HepG2 (cell line): ENCODE results near the gene DCAKD. TPM values are rescaled to one million over a fixed set of nuclear protein-coding genes. Genes with fewer than 3 reads are reported as not detected.
A peak's percentile ranks its signal among the peaks of the same experiment; 100 is the strongest.

Experiments used
- ADNP ChIP-seq: sonication (generic); formaldehyde crosslinking; IDR thresholded peaks from 2 replicates; pipeline ENCODE4 v1.4.0; 2020; ENCODE audit warnings: missing genetic modification reagents
- ATAD3A ChIP-seq: sonication (generic); formaldehyde crosslinking; IDR thresholded peaks from 2 replicates; pipeline ENCODE4 v1.4.0; 2020; ENCODE audit warnings: missing genetic modification reagents
- HOXD1 ChIP-seq: sonication (generic); formaldehyde crosslinking; IDR thresholded peaks from 2 replicates; pipeline ENCODE4 v1.5.0; 2020; ENCODE audit warnings: missing genetic modification reagents
- NR2F2 ChIP-seq: IDR thresholded peaks from 2 replicates; pipeline ENCODE4 v1.6.1; 2012; ENCODE audit warnings: low read depth, inconsistent platforms, borderline replicate concordance
- SALL2 ChIP-seq: sonication (generic); formaldehyde crosslinking; IDR thresholded peaks from 2 replicates; pipeline ENCODE4 v1.8.1; 2023; ENCODE audit warnings: mild to moderate bottlenecking, missing genetic modification reagents, inconsistent platforms
- SNAPC2 ChIP-seq: sonication (generic); formaldehyde crosslinking; IDR thresholded peaks from 2 replicates; pipeline ENCODE4 v1.8.1; 2022; ENCODE audit warnings: mild to moderate bottlenecking, missing genetic modification reagents
- SP1 ChIP-seq, 2 experiments: fragments of 450-650 bp in 1 of 2; sonication (generic) in 1 of 2; formaldehyde crosslinking in 1 of 2; IDR thresholded peaks; 2 replicates each; pipeline versions ENCODE4 v1.4.0 to v1.6.1; 2016 to 2020; ENCODE audit warnings: missing genetic modification reagents in 1 of 2
- SP140L ChIP-seq: sonication (generic); formaldehyde crosslinking; IDR thresholded peaks from 2 replicates; pipeline ENCODE4 v1.4.0; 2020; ENCODE audit warnings: missing genetic modification reagents, borderline replicate concordance
- STAG1 ChIP-seq: sonication (generic); formaldehyde crosslinking; IDR thresholded peaks from 2 replicates; pipeline ENCODE4 v1.4.0; 2020; ENCODE audit warnings: missing genetic modification reagents
- THAP11 ChIP-seq: IDR thresholded peaks from 2 replicates; pipeline ENCODE4 v1.6.1; 2016; ENCODE audit warnings: missing biosample characterization, missing genetic modification reagents
- ZFP82 ChIP-seq: sonication (generic); formaldehyde crosslinking; IDR thresholded peaks from 2 replicates; pipeline ENCODE4 v1.5.1; 2020; ENCODE audit warnings: mild to moderate bottlenecking, missing genetic modification reagents, borderline replicate concordance
- ZNF329 ChIP-seq: sonication (generic); formaldehyde crosslinking; IDR thresholded peaks from 2 replicates; pipeline ENCODE4 v1.9.0; 2021; ENCODE audit warnings: low read depth, mild to moderate bottlenecking, missing genetic modification reagents
- ZNF460 ChIP-seq: sonication (generic); formaldehyde crosslinking; IDR thresholded peaks from 2 replicates; pipeline ENCODE4 v1.5.1; 2020; ENCODE audit warnings: missing genetic modification reagents, mild to moderate bottlenecking, borderline replicate concordance
- ZNF562 ChIP-seq: sonication (generic); formaldehyde crosslinking; IDR thresholded peaks from 2 replicates; pipeline ENCODE4 v1.8.0; 2022; ENCODE audit warnings: missing genetic modification reagents, borderline replicate concordance
- ZNF747 ChIP-seq: sonication (generic); formaldehyde crosslinking; IDR thresholded peaks from 2 replicates; pipeline ENCODE4 v1.8.1; 2023; ENCODE audit warnings: missing genetic modification reagents, mild to moderate bottlenecking, borderline replicate concordance
- polyA plus RNA-seq, 8 experiments: library from polyadenylated mRNA; depleted of rRNA in 3 of 8; stranded (reverse) in 7 of 8; unstranded in 1 of 8; fragments of >200 nt; fragmentation: Illumina TruSeq in 4 of 8; extraction: Trizol in 4 of 8; gene quantifications; 2 replicates each; pipeline versions ENCODE4 v1.2.1 to v1.2.3, GENCODE V29; 2011 to 2016; ENCODE audit warnings: low read depth in 4 of 8, missing spikeins in 1 of 8, mixed read lengths in 1 of 8; ENCODE audit not compliant: insufficient read depth in 1 of 8
- total RNA-seq, 5 experiments: library from RNA; depleted of rRNA; stranded (reverse); fragments of >200 nt; fragmentation: Illumina TruSeq; extraction: Trizol; gene quantifications; 2 replicates each; pipeline ENCODE4 v1.2.3, GENCODE V29; 2016; ENCODE audit warnings: low read depth in 1 of 5
- TF ChIP-seq, protein P1 (sequence below): sonication (generic); formaldehyde crosslinking; IDR thresholded peaks from 2 replicates; pipeline ENCODE4 v1.4.0; 2020; ENCODE audit warnings: missing genetic modification reagents, borderline replicate concordance
- TF ChIP-seq, protein P2 (sequence below): sonication (generic); formaldehyde crosslinking; IDR thresholded peaks from 2 replicates; pipeline ENCODE4 v1.5.1; 2020; ENCODE audit warnings: mild to moderate bottlenecking, missing genetic modification reagents, borderline replicate concordance
- TF ChIP-seq, protein P3 (sequence below): sonication (generic); formaldehyde crosslinking; IDR thresholded peaks from 2 replicates; pipeline ENCODE4 v1.8.1; 2023; ENCODE audit warnings: mild to moderate bottlenecking, missing genetic modification reagents

Gene DCAKD
- total and polyA plus RNA-seq, 2 of the 13 experiments (the other 11 are each of a cell fraction or from before 2014, with no cell fraction given): 25.9 to 29.2 TPM

DNA sequence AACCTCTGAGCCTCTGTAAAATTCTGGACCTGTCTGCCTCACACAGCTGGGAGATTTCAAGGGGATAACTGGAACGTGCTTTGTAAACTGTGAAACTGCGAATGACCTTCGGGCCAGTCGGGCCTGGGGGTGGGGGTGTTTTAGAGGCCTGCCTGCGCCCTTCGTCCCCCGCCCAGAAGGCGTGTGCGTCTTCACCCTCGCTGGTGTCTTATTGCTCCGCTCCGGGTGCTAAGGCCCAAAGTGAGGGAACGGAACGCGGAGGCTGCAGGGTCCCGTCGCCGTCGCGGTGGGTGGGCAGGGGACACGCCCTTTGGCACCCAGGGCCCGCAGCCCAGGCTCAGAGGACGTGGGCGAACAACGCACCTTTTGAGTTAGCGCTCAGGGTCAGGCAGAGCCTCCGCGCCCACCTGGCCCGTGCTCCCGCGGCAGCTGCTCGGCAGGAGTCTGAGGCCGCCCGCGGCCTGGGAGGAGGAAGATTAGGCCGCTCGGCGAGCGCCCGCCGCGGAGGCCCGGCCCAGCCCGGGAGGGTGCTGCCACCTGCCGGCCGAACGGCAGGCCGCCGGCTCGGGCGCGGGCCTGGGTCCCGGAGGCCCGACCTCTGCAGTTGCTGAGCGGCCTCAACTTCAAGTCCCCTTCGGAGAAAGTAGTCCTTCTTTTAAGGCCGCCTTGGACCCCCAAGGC is 29.7 kb downstream of the DCAKD start (continued):
- TF ChIP-seq, protein P1, sequence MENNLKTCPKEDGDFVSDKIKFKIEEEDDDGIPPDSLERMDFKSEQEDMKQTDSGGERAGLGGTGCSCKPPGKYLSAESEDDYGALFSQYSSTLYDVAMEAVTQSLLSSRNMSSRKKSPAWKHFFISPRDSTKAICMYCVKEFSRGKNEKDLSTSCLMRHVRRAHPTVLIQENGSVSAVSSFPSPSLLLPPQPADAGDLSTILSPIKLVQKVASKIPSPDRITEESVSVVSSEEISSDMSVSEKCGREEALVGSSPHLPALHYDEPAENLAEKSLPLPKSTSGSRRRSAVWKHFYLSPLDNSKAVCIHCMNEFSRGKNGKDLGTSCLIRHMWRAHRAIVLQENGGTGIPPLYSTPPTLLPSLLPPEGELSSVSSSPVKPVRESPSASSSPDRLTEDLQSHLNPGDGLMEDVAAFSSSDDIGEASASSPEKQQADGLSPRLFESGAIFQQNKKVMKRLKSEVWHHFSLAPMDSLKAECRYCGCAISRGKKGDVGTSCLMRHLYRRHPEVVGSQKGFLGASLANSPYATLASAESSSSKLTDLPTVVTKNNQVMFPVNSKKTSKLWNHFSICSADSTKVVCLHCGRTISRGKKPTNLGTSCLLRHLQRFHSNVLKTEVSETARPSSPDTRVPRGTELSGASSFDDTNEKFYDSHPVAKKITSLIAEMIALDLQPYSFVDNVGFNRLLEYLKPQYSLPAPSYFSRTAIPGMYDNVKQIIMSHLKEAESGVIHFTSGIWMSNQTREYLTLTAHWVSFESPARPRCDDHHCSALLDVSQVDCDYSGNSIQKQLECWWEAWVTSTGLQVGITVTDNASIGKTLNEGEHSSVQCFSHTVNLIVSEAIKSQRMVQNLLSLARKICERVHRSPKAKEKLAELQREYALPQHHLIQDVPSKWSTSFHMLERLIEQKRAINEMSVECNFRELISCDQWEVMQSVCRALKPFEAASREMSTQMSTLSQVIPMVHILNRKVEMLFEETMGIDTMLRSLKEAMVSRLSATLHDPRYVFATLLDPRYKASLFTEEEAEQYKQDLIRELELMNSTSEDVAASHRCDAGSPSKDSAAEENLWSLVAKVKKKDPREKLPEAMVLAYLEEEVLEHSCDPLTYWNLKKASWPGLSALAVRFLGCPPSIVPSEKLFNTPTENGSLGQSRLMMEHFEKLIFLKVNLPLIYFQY: peak; percentile 88; the same call in 1 of the 2 replicates
- TF ChIP-seq SALL2 (CRISPR knock-in tag) (peak; percentile 11; the same call in 1 of the 2 replicates), ADNP (CRISPR knock-in tag) (no peak), ZNF460 (CRISPR knock-in tag) (no peak), ZFP82 (CRISPR knock-in tag) (no peak), STAG1 (peak; percentile 78), SP1 (IDR thresholded peaks at IDR 0.05) (no peak), SP1 (CRISPR knock-in tag; IDR thresholded peaks at IDR 0.05) (peak; percentile 44; the same call in 1 of the 2 replicates), THAP11 (CRISPR knock-in tag) (peak; percentile 42; the same call in 1 of the 2 replicates), ZNF562 (CRISPR knock-in tag) (no peak), ZNF747 (peak; percentile 68; the same call in 1 of the 2 replicates), HOXD1 (CRISPR knock-in tag) (peak; percentile 29), ATAD3A (CRISPR knock-in tag) (no peak), NR2F2 (no peak), SP140L (no peak; the same call in 1 of the 2 replicates), ZNF329 (CRISPR knock-in tag) (no peak), SNAPC2 (0 out of 2 replicates have a peak, but pooled peaks have one; percentile 58)
- TF ChIP-seq, protein P2, sequence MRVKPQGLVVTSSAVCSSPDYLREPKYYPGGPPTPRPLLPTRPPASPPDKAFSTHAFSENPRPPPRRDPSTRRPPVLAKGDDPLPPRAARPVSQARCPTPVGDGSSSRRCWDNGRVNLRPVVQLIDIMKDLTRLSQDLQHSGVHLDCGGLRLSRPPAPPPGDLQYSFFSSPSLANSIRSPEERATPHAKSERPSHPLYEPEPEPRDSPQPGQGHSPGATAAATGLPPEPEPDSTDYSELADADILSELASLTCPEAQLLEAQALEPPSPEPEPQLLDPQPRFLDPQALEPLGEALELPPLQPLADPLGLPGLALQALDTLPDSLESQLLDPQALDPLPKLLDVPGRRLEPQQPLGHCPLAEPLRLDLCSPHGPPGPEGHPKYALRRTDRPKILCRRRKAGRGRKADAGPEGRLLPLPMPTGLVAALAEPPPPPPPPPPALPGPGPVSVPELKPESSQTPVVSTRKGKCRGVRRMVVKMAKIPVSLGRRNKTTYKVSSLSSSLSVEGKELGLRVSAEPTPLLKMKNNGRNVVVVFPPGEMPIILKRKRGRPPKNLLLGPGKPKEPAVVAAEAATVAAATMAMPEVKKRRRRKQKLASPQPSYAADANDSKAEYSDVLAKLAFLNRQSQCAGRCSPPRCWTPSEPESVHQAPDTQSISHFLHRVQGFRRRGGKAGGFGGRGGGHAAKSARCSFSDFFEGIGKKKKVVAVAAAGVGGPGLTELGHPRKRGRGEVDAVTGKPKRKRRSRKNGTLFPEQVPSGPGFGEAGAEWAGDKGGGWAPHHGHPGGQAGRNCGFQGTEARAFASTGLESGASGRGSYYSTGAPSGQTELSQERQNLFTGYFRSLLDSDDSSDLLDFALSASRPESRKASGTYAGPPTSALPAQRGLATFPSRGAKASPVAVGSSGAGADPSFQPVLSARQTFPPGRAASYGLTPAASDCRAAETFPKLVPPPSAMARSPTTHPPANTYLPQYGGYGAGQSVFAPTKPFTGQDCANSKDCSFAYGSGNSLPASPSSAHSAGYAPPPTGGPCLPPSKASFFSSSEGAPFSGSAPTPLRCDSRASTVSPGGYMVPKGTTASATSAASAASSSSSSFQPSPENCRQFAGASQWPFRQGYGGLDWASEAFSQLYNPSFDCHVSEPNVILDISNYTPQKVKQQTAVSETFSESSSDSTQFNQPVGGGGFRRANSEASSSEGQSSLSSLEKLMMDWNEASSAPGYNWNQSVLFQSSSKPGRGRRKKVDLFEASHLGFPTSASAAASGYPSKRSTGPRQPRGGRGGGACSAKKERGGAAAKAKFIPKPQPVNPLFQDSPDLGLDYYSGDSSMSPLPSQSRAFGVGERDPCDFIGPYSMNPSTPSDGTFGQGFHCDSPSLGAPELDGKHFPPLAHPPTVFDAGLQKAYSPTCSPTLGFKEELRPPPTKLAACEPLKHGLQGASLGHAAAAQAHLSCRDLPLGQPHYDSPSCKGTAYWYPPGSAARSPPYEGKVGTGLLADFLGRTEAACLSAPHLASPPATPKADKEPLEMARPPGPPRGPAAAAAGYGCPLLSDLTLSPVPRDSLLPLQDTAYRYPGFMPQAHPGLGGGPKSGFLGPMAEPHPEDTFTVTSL: 0 out of 2 replicates have a peak, but pooled peaks have one; percentile 22
- TF ChIP-seq, protein P3, sequence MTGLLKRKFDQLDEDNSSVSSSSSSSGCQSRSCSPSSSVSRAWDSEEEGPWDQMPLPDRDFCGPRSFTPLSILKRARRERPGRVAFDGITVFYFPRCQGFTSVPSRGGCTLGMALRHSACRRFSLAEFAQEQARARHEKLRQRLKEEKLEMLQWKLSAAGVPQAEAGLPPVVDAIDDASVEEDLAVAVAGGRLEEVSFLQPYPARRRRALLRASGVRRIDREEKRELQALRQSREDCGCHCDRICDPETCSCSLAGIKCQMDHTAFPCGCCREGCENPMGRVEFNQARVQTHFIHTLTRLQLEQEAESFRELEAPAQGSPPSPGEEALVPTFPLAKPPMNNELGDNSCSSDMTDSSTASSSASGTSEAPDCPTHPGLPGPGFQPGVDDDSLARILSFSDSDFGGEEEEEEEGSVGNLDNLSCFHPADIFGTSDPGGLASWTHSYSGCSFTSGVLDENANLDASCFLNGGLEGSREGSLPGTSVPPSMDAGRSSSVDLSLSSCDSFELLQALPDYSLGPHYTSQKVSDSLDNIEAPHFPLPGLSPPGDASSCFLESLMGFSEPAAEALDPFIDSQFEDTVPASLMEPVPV (CRISPR knock-in tag): peak; percentile 57; the same call in 1 of the 2 replicates
